ENCODE results near the gene NKAPL.

GRCh38 chr6:28232785-28233184 lies 26.3 kb upstream of the NKAPL start:
- TF ChIP-seq CHD4 (IDR thresholded peaks at IDR 0.05; ENCODE audit: borderline replicate concordance), result no peak
- no peak for TF ChIP-seq EP300 (IDR thresholded peaks at IDR 0.05)
- no peak for TF ChIP-seq POLR2A (IDR thresholded peaks at IDR 0.05; ENCODE audit: low read length)
- TF ChIP-seq, protein P1, sequence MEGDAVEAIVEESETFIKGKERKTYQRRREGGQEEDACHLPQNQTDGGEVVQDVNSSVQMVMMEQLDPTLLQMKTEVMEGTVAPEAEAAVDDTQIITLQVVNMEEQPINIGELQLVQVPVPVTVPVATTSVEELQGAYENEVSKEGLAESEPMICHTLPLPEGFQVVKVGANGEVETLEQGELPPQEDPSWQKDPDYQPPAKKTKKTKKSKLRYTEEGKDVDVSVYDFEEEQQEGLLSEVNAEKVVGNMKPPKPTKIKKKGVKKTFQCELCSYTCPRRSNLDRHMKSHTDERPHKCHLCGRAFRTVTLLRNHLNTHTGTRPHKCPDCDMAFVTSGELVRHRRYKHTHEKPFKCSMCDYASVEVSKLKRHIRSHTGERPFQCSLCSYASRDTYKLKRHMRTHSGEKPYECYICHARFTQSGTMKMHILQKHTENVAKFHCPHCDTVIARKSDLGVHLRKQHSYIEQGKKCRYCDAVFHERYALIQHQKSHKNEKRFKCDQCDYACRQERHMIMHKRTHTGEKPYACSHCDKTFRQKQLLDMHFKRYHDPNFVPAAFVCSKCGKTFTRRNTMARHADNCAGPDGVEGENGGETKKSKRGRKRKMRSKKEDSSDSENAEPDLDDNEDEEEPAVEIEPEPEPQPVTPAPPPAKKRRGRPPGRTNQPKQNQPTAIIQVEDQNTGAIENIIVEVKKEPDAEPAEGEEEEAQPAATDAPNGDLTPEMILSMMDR (IDR thresholded peaks at IDR 0.05), result no peak
- TF ChIP-seq MAX (IDR thresholded peaks at IDR 0.05), result no peak
- TF ChIP-seq JUN (IDR thresholded peaks at IDR 0.05), result no peak
- TF ChIP-seq HES2 (IDR thresholded peaks at IDR 0.05), result no peak
- TF ChIP-seq USF2 (IDR thresholded peaks at IDR 0.05), result no peak
- TF ChIP-seq KDM5A (IDR thresholded peaks at IDR 0.05), result no peak
- no peak for TF ChIP-seq POLR2AphosphoS2 (conservative IDR thresholded peaks at IDR 0.05; ENCODE audit: low read length)
- TF ChIP-seq RFX5 (IDR thresholded peaks at IDR 0.05), result no peak
- TF ChIP-seq E2F6 (IDR thresholded peaks at IDR 0.05; ENCODE audit: borderline replicate concordance, low read depth), result no peak
- no peak for TF ChIP-seq REST (IDR thresholded peaks at IDR 0.05)

All from A549 (cell line).